Endodermal cell (in vitro differentiated cells): ENCODE data around the gene NPEPL1. TPM values are rescaled to one million over a fixed set of nuclear protein-coding genes. Genes with fewer than 3 reads are reported as not detected.

Experiments
- DNase-seq: peaks from one replicate; pipeline ENCODE4 v3.0.0-alpha.2; 2017
- H3K27ac ChIP-seq: 2 replicates; pipeline ENCODE4 v1.5.1; 2013; ENCODE audit warnings: mild to moderate bottlenecking, low read depth, low read length, moderate library complexity
- H3K27me3 ChIP-seq: 2 replicates; pipeline ENCODE4 v1.6.1; 2013; ENCODE audit warnings: mild to moderate bottlenecking, low read length, moderate library complexity; ENCODE audit not compliant: insufficient read depth, control insufficient read depth, poor library complexity, severe bottlenecking
- H3K36me3 ChIP-seq: 2 replicates; pipeline ENCODE4 v1.7.0; 2013; ENCODE audit warnings: mild to moderate bottlenecking, low read length, moderate library complexity; ENCODE audit not compliant: control insufficient read depth, insufficient read depth
- H3K4me1 ChIP-seq: one replicate; pipeline ENCODE4 v1.7.0; 2013; ENCODE audit warnings: low read length; ENCODE audit not compliant: control insufficient read depth, insufficient read depth
- H3K4me3 ChIP-seq: 2 replicates; pipeline ENCODE4 v1.5.1; 2013; ENCODE audit warnings: mild to moderate bottlenecking, low read length, moderate library complexity
- H3K9ac ChIP-seq: 2 replicates; pipeline ENCODE4 v1.6.1; 2013; ENCODE audit warnings: mild to moderate bottlenecking, low read length, moderate library complexity; ENCODE audit not compliant: poor library complexity, severe bottlenecking; ENCODE audit errors: extremely low read depth
- H3K9me3 ChIP-seq: 2 replicates; pipeline ENCODE4 v1.6.1; 2013; ENCODE audit warnings: mild to moderate bottlenecking, low read length, moderate library complexity; ENCODE audit not compliant: control insufficient read depth
- H3K27ac Mint-ChIP-seq: 2 replicates; pipeline ENCODE4 v1.8.0; 2020; ENCODE audit warnings: mixed read lengths
- H3K27me3 Mint-ChIP-seq: 2 replicates; pipeline ENCODE4 v1.8.0; 2021; ENCODE audit warnings: mild to moderate bottlenecking, mixed read lengths; ENCODE audit not compliant: insufficient read depth
- H3K36me3 Mint-ChIP-seq: 2 replicates; pipeline ENCODE4 v1.8.0; 2020; ENCODE audit warnings: low read depth, mixed read lengths
- H3K4me1 Mint-ChIP-seq: 2 replicates; pipeline ENCODE4 v1.8.0; 2020; ENCODE audit warnings: mixed read lengths
- H3K4me3 Mint-ChIP-seq: 2 replicates; pipeline ENCODE4 v1.8.0; 2020; ENCODE audit warnings: mild to moderate bottlenecking, moderate library complexity, mixed read lengths
- H3K9me3 Mint-ChIP-seq: 2 replicates; pipeline ENCODE4 v1.8.0; 2020; ENCODE audit warnings: mild to moderate bottlenecking, mixed read lengths
- CTCF ChIP-seq: fragments of 200-600 bp; sonication (generic); conservative IDR thresholded peaks from 2 replicates; pipeline ENCODE4 v1.5.0; 2021; ENCODE audit warnings: antibody characterized with exemption, mild to moderate bottlenecking
- WGBS, 2 experiments: methylation state at CpG; one replicate each; pipeline versions ENCODE4 v1.1.5 to v1.1.7; 2013; ENCODE audit warnings: missing lambda C conversion rate in 2 of 2, mixed read lengths in 1 of 2; ENCODE audit not compliant: insufficient coverage in 1 of 2, insufficient read length in 1 of 2; 5-methylcytosine and 5-hydroxymethylcytosine counted together
- total RNA-seq, 2 donors: library from RNA; stranded (reverse); fragmentation: NEBNext Ultra II Directional in 1 of 2; extraction: Animal tissue kit (Norgen Biotek cat#: 25700) in 1 of 2; gene quantifications; 2 replicates in 1 of 2; 3 replicates in 1 of 2; pipeline ENCODE4 v1.2.1, GENCODE V29; 2021

The NPEPL1 gene
- total RNA-seq, 2 donors from 2014 or later = 52.9 to 72.8 TPM

GRCh38 chr20:58667975-58668374 lies 24.6 kb upstream of the NPEPL1 start:
- Histone ChIP-seq H3K9me3 (no peaks in the 10 kb centered on the region), H3K27ac (no peak overlapping the region)

DNA sequence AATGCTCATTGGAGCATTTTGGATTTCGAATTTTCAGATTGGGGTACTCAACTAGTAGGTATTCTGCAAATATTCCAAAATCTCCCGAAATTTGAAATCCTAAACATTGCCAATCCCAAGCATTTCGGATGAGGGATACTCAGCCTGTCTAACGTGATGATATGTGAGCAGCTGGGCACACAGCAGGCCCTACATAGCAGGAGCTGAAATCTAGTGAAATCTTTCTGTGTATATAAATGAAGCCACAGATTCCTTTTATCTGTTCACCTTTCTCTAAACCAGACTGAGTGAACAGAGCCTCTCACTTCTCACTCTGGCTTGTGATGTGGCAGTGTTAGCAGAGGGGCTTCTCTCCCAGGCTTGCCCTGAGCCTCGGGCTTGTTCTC lies 23.7 kb upstream of the NPEPL1 start:
- Mint-ChIP-seq H3K9me3 (no peaks in the 10 kb centered on the region), H3K4me1 (peaks cover 42% of the 10 kb centered on the region), H3K36me3 (peaks cover 41% of the 10 kb centered on the region), H3K27ac (peak overlapping the region; percentile 90), H3K4me3 (no peak overlapping the region), H3K27me3 (no peaks in the 10 kb centered on the region)
- Histone ChIP-seq H3K4me3 (no peak overlapping the region), H3K9ac (no peak overlapping the region), H3K36me3 (peaks cover 52% of the 10 kb centered on the region), H3K27me3 (no peaks in the 10 kb centered on the region), H3K27ac (peak overlapping the region; percentile 34), H3K4me1 (peaks cover 16% of the 10 kb centered on the region), H3K9me3 (no peaks in the 10 kb centered on the region)
- WGBS, 2 experiments = 63 to 73% methylated on average over 3 to 5 of the region's 5 CpGs
- DNase-seq = no peak
- no peak for TF ChIP-seq CTCF

More at GRCh38 chr20:58667975-58668374, 24.6 kb upstream of the NPEPL1 start:
- no peaks in the 10 kb centered on the region for H3K27me3 ChIP-seq
- Mint-ChIP-seq H3K4me1 (peaks cover 42% of the 10 kb centered on the region), H3K4me3 (no peak overlapping the region), H3K27ac (peak overlapping the region; percentile 64), H3K9me3 (no peaks in the 10 kb centered on the region), H3K36me3 (peaks cover 38% of the 10 kb centered on the region), H3K27me3 (no peaks in the 10 kb centered on the region)
- peaks cover 16% of the 10 kb centered on the region for H3K4me1 ChIP-seq
- peak; percentile 44 for TF ChIP-seq CTCF
- peak; percentile 66 for DNase-seq
- H3K9ac ChIP-seq = no peak overlapping the region
- peaks cover 46% of the 10 kb centered on the region for H3K36me3 ChIP-seq
- 95 to 96% methylated on average over 3 to 4 of the region's 5 CpGs for WGBS, 2 experiments
- H3K4me3 ChIP-seq = no peak overlapping the region

GRCh38 chr20:58669287-58670006 lies 23.2 kb upstream of the NPEPL1 start:
- peaks cover 42% of the 10 kb centered on the region for H3K36me3 Mint-ChIP-seq
- Histone ChIP-seq H3K9ac (no peak overlapping the region), H3K36me3 (peaks cover 58% of the 10 kb centered on the region), H3K27me3 (no peaks in the 10 kb centered on the region), H3K9me3 (no peaks in the 10 kb centered on the region), H3K27ac (peak overlapping the region; percentile 34), H3K4me1 (peaks cover 16% of the 10 kb centered on the region), H3K4me3 (no peak overlapping the region)
- 30 to 43% methylated on average over 7 to 16 of the region's 16 CpGs for WGBS, 2 experiments
- H3K4me3 Mint-ChIP-seq = peak overlapping the region; percentile 16
- H3K4me1 Mint-ChIP-seq = peaks cover 42% of the 10 kb centered on the region
- no peak for TF ChIP-seq CTCF
- DNase-seq = peak; percentile 90
- H3K9me3 Mint-ChIP-seq = no peaks in the 10 kb centered on the region
- no peaks in the 10 kb centered on the region for H3K27me3 Mint-ChIP-seq
- peak overlapping the region; percentile 90 for H3K27ac Mint-ChIP-seq
